SJSA1 (cell line): ENCODE measurements around the gene ST7L. TPM values are rescaled to one million over a fixed set of nuclear protein-coding genes. Genes with fewer than 3 reads are reported as not detected.
"Not testable (repeated sequence)": the region's sequence is repeated elsewhere in the genome, so short reads cannot be mapped to it uniquely, and the experiment has no call there.

Experiments used
- DNase-seq, 2 experiments: peaks; one replicate each; pipeline ENCODE4 v3.0.0-alpha.2; 2015 to 2020; ENCODE audit warnings: low spot score in 2 of 2, low read depth in 1 of 2
- H3K27ac ChIP-seq: fragments of 250-450 bp; sonication (Bioruptor Pico); 2 replicates; pipeline ENCODE4 v1.5.1; 2020; ENCODE audit warnings: mild to moderate bottlenecking, moderate library complexity
- H3K27me3 ChIP-seq: fragments of 250-450 bp; sonication (Bioruptor Pico); replicated peaks from 2 replicates; pipeline ENCODE4 v1.5.1; 2020; ENCODE audit warnings: mild to moderate bottlenecking, moderate library complexity
- H3K36me3 ChIP-seq: fragments of 250-450 bp; sonication (Bioruptor Pico); 2 replicates; pipeline ENCODE4 v1.5.1; 2020; ENCODE audit warnings: mild to moderate bottlenecking
- H3K4me1 ChIP-seq: fragments of 250-450 bp; sonication (Bioruptor Pico); replicated peaks from 2 replicates; pipeline ENCODE4 v1.6.1; 2021; ENCODE audit warnings: mild to moderate bottlenecking
- H3K4me3 ChIP-seq: fragments of 250-450 bp; sonication (Bioruptor Pico); 2 replicates; pipeline ENCODE4 v1.5.1; 2020; ENCODE audit warnings: mild to moderate bottlenecking
- H3K9me3 ChIP-seq: fragments of 250-450 bp; sonication (Bioruptor Pico); replicated peaks from 2 replicates; pipeline ENCODE4 v1.5.1; 2020; ENCODE audit warnings: mild to moderate bottlenecking
- total RNA-seq: library from RNA; depleted of rRNA; stranded (reverse); fragments of >200 nt; shearing (Covaris generic); gene quantifications from 2 replicates; pipeline ENCODE4 v1.2.3, GENCODE V29; 2014

The ST7L gene
- total RNA-seq, 1 experiment from 2014 or later = 28.4 TPM

DNA sequence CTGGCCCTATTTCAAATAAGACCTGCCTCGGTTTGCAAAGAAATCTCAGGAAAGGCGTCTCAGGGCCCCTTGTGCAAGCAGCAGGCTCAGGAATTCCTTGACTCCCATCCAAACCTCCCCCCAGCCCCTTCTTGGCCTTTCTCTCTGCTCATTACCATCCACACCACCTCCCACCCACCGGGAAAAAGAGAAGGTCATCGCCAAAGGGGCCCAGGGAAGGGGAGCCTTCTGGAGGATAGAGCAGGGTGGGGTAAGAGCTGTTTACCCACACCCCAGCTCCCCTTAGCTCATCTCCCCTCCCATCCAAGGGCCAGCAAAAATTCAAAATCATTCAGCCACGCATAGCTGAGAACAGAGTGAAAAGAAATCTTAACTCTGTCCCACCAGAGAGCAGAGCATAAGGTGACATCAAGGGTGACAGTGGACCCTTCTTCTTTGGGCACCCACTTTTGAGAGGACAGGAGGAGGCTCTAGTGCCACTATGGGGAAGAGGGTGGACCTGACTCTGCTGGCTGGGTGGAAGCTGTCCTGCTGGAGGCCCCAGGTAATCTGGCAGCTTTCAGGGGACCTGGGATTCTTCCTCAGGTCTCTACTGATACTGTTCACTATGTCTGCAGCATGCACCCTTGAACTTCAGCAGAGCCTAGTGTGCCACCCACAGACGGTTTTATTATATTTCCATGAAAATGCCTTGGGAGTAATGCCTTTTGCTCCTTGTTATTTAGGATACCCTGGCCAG lies 114.1 kb downstream of the ST7L start:
- 0 out of 2 replicates have a peak, but pooled peaks cover 3% of the 10 kb centered on the region for H3K36me3 ChIP-seq
- H3K27me3 ChIP-seq = no peaks in the 10 kb centered on the region
- no peak overlapping the region for H3K4me3 ChIP-seq
- H3K9me3 ChIP-seq = peaks cover 6% of the 10 kb centered on the region; the same call in 1 of the 2 replicates
- peak in 1 of 2 experiments; percentile 60 for DNase-seq
- peaks cover 80% of the 10 kb centered on the region for H3K4me1 ChIP-seq
- peak overlapping the region; percentile 65 for H3K27ac ChIP-seq

DNA sequence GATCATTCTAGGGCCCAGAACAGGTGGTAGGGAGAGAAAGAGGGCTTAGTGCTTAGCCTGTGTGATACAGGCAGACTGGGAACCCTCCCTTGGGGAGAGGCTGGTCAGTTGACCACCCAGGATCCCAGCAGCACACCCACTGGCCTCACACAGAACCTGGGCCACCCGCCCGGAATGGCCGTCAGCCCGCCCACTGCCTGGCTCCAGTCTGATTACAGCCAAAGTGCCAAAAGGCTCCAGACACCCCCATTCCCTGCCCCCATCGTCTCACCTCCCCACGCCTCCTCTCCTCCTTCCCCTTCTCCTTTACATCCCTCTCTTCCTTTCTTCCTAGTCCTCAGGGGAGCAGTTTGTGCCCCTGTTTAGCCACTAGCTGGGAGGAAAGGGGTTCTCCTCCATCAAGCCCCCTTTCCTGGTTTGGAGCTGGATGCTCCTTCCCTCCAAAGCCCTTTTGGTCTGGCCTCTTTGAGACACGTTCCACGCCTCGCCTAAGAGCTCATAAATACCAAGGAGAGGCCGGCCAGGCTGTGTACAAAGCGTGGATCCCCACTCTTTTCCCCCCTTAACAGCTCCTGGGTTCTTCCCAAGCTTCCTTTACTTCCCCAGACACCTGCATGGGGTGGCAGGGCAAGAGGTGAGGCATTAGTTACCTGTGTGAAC lies 114.8 kb downstream of the ST7L start:
- peak; percentile 82 to 92 for DNase-seq
- Histone ChIP-seq H3K4me1 (peaks cover 73% of the 10 kb centered on the region), H3K4me3 (no peak overlapping the region), H3K27me3 (no peaks in the 10 kb centered on the region), H3K27ac (peak overlapping the region; percentile 65), H3K36me3 (0 out of 2 replicates have a peak, but pooled peaks cover 3% of the 10 kb centered on the region), H3K9me3 (peaks cover 6% of the 10 kb centered on the region; the same call in 1 of the 2 replicates)

DNA sequence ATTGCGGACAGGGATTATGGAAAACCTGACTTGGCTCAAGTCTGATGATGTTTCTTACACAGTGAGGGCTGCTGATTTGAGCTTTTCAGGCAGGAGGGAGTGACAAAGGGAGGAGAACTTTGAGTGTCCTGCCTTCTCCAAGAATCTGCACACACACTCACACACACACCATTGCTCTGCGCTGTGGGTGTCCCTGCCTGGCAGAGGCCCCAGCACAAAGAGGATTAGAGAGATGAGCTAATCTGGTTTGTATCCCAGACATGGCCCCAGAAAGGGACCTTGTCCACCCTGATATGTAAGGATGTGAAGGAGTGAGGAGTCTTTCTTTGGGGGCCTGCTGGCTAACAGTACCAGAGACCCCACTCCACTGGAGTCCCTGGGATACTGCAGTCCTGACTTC lies 116.1 kb downstream of the ST7L start:
- H3K27me3 ChIP-seq = no peaks in the 10 kb centered on the region
- peaks cover 60% of the 10 kb centered on the region for H3K4me1 ChIP-seq
- DNase-seq = peak; percentile 83 to 84
- peak overlapping the region; percentile 62 for H3K27ac ChIP-seq
- no peaks in the 10 kb centered on the region for H3K9me3 ChIP-seq
- no peak overlapping the region for H3K4me3 ChIP-seq
- no peaks in the 10 kb centered on the region for H3K36me3 ChIP-seq

DNA sequence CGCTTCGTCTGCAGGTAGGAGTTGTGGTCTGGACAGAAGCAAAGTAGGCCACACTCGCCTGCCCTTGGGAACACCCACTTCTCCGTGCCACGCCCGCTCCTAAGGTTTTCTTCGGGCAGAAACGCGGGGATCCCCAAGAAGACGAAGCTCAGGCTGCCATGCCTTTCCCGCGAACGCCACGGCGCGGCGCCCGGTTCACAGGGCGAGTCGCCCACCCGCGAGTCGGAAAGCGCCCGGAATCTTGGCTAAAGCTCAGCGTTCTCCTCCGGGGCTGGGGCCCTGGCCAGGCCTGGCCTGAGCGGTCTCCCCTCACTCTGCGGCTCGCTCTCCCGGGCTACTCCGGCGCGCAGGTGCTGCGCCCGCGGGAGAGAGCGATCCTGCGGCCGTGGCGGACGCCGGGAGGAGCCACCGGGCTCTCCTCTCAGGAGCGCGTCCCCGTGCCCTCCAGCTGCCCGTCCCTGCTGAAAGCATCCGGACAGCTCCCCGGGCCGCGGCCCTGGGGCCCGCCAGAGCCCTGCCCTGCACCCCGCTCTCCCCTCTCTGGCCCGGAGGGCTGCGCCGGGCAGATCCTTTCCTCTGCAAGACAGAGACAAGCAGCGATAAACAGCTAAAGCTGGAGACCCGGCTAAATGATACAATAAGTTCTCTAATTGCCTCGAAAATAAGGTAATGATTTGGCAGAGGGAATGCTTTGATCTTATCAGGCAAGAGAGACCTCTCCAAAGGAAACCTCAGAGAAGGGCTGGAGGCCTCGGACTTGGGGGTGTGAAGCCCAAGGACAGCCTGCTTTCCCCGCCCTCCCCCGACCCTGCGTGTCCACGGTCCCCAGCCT lies 116.9 kb downstream of the ST7L start:
- H3K36me3 ChIP-seq = no peaks in the 10 kb centered on the region
- H3K27ac ChIP-seq = peak overlapping the region; percentile 62
- peak overlapping the region; percentile 39 for H3K4me3 ChIP-seq
- no peaks in the 10 kb centered on the region for H3K27me3 ChIP-seq
- peak; percentile 83 for DNase-seq
- no peaks in the 10 kb centered on the region for H3K9me3 ChIP-seq
- peaks cover 57% of the 10 kb centered on the region for H3K4me1 ChIP-seq

DNA sequence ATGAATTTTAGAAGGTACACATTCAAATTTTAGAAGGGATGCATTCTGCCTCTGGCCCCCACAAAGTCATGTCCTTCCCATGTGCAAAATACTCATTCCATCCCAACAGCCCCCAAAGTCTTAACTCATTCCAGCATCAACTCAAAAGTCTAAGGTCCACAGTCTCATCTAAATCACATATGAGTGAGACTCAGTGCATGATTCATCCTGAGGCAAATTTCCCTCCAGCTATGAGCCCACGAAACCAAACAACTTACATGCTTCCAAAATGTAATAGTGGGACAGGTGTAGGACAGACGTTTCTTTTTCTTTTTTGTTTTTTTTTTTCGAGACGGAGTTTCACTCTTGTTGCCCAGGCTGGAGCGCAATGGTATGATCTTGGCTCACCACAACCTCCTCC lies 122.7 kb downstream of the ST7L start:
- Histone ChIP-seq H3K27me3 (no peaks in the 10 kb centered on the region), H3K36me3 (no peaks in the 10 kb centered on the region), H3K27ac (no peak overlapping the region), H3K9me3 (no peaks in the 10 kb centered on the region), H3K4me1 (peaks cover 2% of the 10 kb centered on the region), H3K4me3 (no peak overlapping the region)
- DNase-seq = no peak

DNA sequence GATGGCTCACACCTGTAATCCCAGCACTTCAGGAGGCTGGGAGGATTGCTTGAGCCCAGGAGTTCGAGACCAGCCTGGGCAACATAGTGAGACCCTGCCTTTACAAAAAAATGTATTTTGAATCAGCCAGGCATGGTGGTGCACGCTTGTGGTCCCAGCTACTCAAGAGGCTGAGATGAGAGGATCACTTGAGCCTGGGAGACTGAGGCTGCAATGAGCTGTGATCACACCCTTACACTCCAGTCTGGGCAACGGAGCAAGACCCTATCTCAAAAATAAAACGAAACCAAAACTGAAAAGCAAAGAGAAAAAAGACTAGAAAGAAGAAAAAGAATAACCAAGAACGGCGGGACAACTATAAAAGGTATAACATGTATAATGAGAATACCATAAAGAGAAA lies 125.6 kb downstream of the ST7L start:
- Histone ChIP-seq H3K27me3 (no peaks in the 10 kb centered on the region), H3K4me3 (no peak overlapping the region), H3K9me3 (no peaks in the 10 kb centered on the region), H3K27ac (no peak overlapping the region), H3K4me1 (no peaks in the 10 kb centered on the region), H3K36me3 (no peaks in the 10 kb centered on the region)
- no peak for DNase-seq

DNA sequence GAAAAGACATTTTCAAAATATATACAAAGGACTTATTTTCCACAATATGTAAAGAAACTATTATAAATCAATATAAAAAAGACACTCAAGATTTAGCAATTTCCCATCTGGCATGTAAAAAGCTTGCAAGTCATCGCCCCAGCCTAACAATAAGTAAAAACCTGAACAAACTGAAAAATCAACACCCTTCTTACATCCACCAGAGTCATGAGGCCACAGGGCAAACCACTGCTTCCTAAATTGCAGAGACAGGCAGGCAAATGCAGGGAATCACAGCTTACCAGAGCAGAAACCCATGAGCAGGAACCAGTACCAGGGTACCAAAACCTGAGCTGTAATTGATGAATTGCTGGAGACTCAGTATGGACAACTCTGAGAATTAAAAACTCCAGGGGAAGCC lies 126.9 kb downstream of the ST7L start:
- no peak for DNase-seq
- Histone ChIP-seq H3K27ac (no peak overlapping the region), H3K4me1 (no peaks in the 10 kb centered on the region), H3K9me3 (no peaks in the 10 kb centered on the region), H3K4me3 (no peak overlapping the region), H3K36me3 (no peaks in the 10 kb centered on the region), H3K27me3 (no peaks in the 10 kb centered on the region)

DNA sequence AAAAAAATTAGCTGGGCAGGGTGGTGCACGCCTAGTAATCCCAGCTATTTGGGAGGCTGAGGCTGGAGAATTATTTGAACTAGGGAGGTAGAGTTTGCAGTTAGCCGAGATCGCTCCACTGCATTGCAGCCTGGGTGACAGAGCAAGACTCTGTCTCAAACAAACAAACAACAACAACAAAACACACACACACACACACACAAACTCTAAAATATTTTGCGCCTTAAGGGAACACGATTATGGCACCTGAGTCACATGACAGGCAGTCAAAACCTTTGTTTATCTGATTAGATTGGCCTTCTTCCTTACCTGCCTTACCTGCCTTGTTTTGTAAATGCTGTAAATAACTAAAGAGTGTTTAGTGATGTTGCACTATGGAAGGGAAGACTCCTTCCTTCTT lies 130.8 kb downstream of the ST7L start:
- no peak overlapping the region for H3K27ac ChIP-seq
- no peaks in the 10 kb centered on the region for H3K4me1 ChIP-seq
- H3K4me3 ChIP-seq = no peak overlapping the region
- H3K27me3 ChIP-seq = no peaks in the 10 kb centered on the region
- H3K36me3 ChIP-seq = no peaks in the 10 kb centered on the region
- no peaks in the 10 kb centered on the region for H3K9me3 ChIP-seq
- DNase-seq = no peak

DNA sequence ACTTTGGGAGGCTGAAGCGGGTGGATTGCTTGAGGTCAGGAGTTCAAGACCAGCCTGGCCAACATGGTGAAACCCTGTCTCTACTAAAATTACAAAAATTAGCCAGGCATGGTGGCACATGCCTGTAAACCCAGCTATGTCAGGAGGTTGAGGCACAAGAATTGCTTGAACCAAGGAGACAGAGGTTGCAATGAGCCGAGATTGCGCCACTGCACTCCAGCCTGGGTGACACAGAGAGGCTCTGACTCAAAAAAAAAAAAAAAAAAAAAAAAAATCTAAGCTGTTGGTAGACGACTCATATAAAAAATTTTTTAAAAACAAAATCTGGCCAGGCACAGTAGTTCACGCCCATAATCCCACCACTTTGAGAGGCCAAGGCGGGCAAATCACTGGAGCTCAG lies 131.3 kb downstream of the ST7L start:
- H3K27me3 ChIP-seq, DNase-seq, H3K4me3 ChIP-seq, H3K9me3 ChIP-seq, H3K36me3 ChIP-seq, H3K4me1 ChIP-seq, H3K27ac ChIP-seq: not testable (repeated sequence)

DNA sequence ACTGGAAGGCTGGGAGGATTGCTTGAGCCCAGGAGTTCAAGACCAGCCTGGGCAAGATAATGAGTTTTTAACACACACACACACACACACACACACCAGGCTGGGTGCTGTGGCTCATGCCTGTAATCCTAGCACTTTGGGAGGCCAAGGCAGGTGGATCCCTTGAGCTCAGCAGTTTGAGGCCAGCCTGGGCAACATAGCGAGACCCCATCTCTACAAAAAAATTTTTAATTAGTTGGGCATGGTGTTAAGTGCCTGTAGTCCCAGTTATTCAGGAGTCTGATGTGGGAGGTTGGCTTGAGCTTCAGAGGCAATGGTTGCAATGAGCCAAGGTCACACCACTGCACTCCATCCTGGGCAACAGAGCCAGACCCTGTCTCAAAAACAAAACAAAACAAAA lies 132.9 kb downstream of the ST7L start:
- DNase-seq, H3K27me3 ChIP-seq, H3K4me1 ChIP-seq, H3K4me3 ChIP-seq, H3K27ac ChIP-seq, H3K9me3 ChIP-seq, H3K36me3 ChIP-seq: not testable (repeated sequence)

DNA sequence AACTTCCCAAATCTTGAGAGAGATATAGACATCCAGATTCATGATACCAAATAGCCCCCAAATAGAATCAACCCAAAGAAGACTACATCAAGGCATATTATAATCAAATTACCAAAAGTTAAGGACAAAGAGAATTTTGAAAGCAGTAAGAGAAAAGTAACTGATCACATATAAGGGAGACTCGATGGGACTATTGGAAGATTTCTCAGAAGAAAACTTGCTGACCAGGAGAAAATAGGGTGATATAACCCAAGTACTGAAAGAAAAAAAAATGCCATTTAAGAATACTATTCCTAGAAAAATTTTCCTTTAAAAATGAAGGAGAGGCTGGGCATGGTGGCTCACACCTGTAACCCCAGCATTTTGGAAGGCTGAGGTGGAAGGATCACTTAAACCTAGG lies 140.6 kb downstream of the ST7L start:
- Histone ChIP-seq H3K27ac (no peak overlapping the region), H3K9me3 (peaks cover 4% of the 10 kb centered on the region), H3K27me3 (no peaks in the 10 kb centered on the region), H3K36me3 (no peaks in the 10 kb centered on the region), H3K4me3 (no peak overlapping the region), H3K4me1 (no peaks in the 10 kb centered on the region)
- no peak for DNase-seq

DNA sequence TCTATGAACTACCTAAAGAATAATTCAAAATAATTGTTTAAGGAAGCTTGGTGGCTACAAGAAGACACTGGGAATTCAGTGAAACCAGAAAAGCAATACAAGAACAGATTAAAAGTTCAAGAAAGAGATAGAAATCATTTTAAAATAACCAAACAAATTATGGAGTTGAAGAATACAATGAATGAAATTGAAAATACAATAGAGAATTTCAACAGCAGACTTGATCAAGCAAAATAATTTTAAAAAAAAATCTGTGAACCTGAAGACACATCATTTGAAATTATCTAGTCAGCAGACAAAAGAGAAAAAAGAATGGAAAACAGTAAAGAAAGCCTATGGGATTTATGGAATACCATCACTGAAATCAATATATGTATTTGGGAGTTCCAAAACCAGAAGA lies 141.4 kb downstream of the ST7L start:
- no peak for DNase-seq
- no peak overlapping the region for H3K27ac ChIP-seq
- no peak overlapping the region for H3K4me3 ChIP-seq
- no peaks in the 10 kb centered on the region for H3K36me3 ChIP-seq
- no peaks in the 10 kb centered on the region for H3K4me1 ChIP-seq
- H3K9me3 ChIP-seq = peaks cover 4% of the 10 kb centered on the region
- no peaks in the 10 kb centered on the region for H3K27me3 ChIP-seq
